WTC11 (cell line): Measurements from ENCODE around the gene REEP2. TPM values are rescaled to one million over a fixed set of nuclear protein-coding genes. Genes with fewer than 3 reads are reported as not detected.

Source experiments
- ATAC-seq: fragments of 200-7000 bp; cut with Tn5 transposase; 2 replicates; pipeline ENCODE4 v1.10.0; 2021; ENCODE audit warnings: mild to moderate bottlenecking, moderate library complexity
- CTCF ChIA-PET: fragments of 300-600 bp; sonication (Branson Sonifier 250); formaldehyde crosslinking; loops from one replicate; lab custom pipeline; 2021; ENCODE audit warnings: antibody characterized with exemption; lab: Charles Lee
- POLR2A ChIA-PET: fragments of 350-600 bp; sonication (Branson Sonifier 250); formaldehyde crosslinking; loops from one replicate; lab custom pipeline; 2021; ENCODE audit warnings: antibody characterized with exemption; lab: Charles Lee
- DNase-seq: peaks from one replicate; pipeline ENCODE4 v3.0.0; 2021; ENCODE audit warnings: low spot score
- H3K27ac Mint-ChIP-seq: 2 replicates; pipeline ENCODE4 v1.8.0; 2021; ENCODE audit warnings: mixed read lengths
- H3K27me3 Mint-ChIP-seq: 2 replicates; pipeline ENCODE4 v1.8.0; 2021; ENCODE audit warnings: low read depth, mild to moderate bottlenecking, moderate library complexity, mixed read lengths
- H3K36me3 Mint-ChIP-seq: 2 replicates; pipeline ENCODE4 v1.8.0; 2021; ENCODE audit warnings: mixed read lengths
- H3K4me1 Mint-ChIP-seq: 2 replicates; pipeline ENCODE4 v1.8.0; 2022; ENCODE audit warnings: mixed read lengths
- H3K4me3 Mint-ChIP-seq: 2 replicates; pipeline ENCODE4 v1.8.0; 2021; ENCODE audit warnings: mild to moderate bottlenecking, moderate library complexity, mixed read lengths
- H3K9me3 Mint-ChIP-seq: 2 replicates; pipeline ENCODE4 v1.8.0; 2021; ENCODE audit warnings: mixed read lengths
- AFF4 ChIP-seq: sonication (generic); formaldehyde crosslinking; IDR thresholded peaks from 2 replicates; pipeline ENCODE4 v1.8.1; 2023; ENCODE audit warnings: mild to moderate bottlenecking, missing genetic modification reagents, borderline replicate concordance
- CBFB ChIP-seq: sonication (generic); formaldehyde crosslinking; IDR thresholded peaks from 2 replicates; pipeline ENCODE4 v1.8.1; 2022; ENCODE audit warnings: mild to moderate bottlenecking, low read depth, missing genetic modification reagents
- ELF4 ChIP-seq: sonication (generic); formaldehyde crosslinking; IDR thresholded peaks from 2 replicates; pipeline ENCODE4 v1.8.1; 2022; ENCODE audit warnings: low read depth, mild to moderate bottlenecking, moderate library complexity, missing genetic modification reagents
- ESRRA ChIP-seq: sonication (generic); formaldehyde crosslinking; IDR thresholded peaks from 2 replicates; pipeline ENCODE4 v1.8.1; 2022; ENCODE audit warnings: mild to moderate bottlenecking, missing genetic modification reagents, borderline replicate concordance
- ETV6 ChIP-seq: sonication (generic); formaldehyde crosslinking; IDR thresholded peaks from 2 replicates; pipeline ENCODE4 v1.8.1; 2022; ENCODE audit warnings: mild to moderate bottlenecking, missing genetic modification reagents
- FOXJ3 ChIP-seq: sonication (generic); formaldehyde crosslinking; IDR thresholded peaks from 2 replicates; pipeline ENCODE4 v1.9.0; 2021; ENCODE audit warnings: missing genetic modification reagents, mild to moderate bottlenecking, borderline replicate concordance
- FOXP1 ChIP-seq: sonication (generic); formaldehyde crosslinking; IDR thresholded peaks from 2 replicates; pipeline ENCODE4 v1.8.0; 2022; ENCODE audit warnings: missing genetic modification reagents, mild to moderate bottlenecking, moderate library complexity, borderline replicate concordance
- GABPB1 ChIP-seq: sonication (generic); formaldehyde crosslinking; IDR thresholded peaks from 2 replicates; pipeline ENCODE4 v1.8.1; 2023; ENCODE audit warnings: mild to moderate bottlenecking, missing genetic modification reagents
- MAX ChIP-seq: sonication (generic); formaldehyde crosslinking; IDR thresholded peaks from 2 replicates; pipeline ENCODE4 v1.8.0; 2022; ENCODE audit warnings: mild to moderate bottlenecking, missing genetic modification reagents
- NFE2L1 ChIP-seq: sonication (generic); formaldehyde crosslinking; IDR thresholded peaks from 2 replicates; pipeline ENCODE4 v1.8.1; 2023; ENCODE audit warnings: missing genetic modification reagents
- OVOL2 ChIP-seq: fragments of 250-450 bp; sonication (Bioruptor Pico); IDR thresholded peaks from 2 replicates; pipeline ENCODE4 v1.9.0; 2021; ENCODE audit warnings: mild to moderate bottlenecking, borderline replicate concordance
- SMAD4 ChIP-seq: sonication (generic); formaldehyde crosslinking; IDR thresholded peaks from 2 replicates; pipeline ENCODE4 v1.8.0; 2022; ENCODE audit warnings: mild to moderate bottlenecking, missing genetic modification reagents
- ZNF121 ChIP-seq: sonication (generic); formaldehyde crosslinking; IDR thresholded peaks from 2 replicates; pipeline ENCODE4 v1.8.0; 2023; ENCODE audit warnings: missing genetic modification reagents
- ZNF232 ChIP-seq: sonication (generic); formaldehyde crosslinking; IDR thresholded peaks from 2 replicates; pipeline ENCODE4 v1.8.0; 2022; ENCODE audit warnings: mild to moderate bottlenecking, missing genetic modification reagents
- total RNA-seq: library from RNA; stranded (reverse); gene quantifications from 3 replicates; pipeline ENCODE4 v1.2.3, GENCODE V29; 2021
- TF ChIP-seq, protein P1 (sequence below): sonication (generic); formaldehyde crosslinking; IDR thresholded peaks from 2 replicates; pipeline ENCODE4 v1.8.1; 2023; ENCODE audit warnings: mild to moderate bottlenecking, missing genetic modification reagents
- TF ChIP-seq, protein P2 (sequence below): sonication (generic); formaldehyde crosslinking; conservative IDR thresholded peaks from 2 replicates; pipeline ENCODE4 v1.8.1; 2022; ENCODE audit warnings: mild to moderate bottlenecking, missing genetic modification reagents
- TF ChIP-seq, protein P3 (sequence below): sonication (generic); formaldehyde crosslinking; IDR thresholded peaks from 2 replicates; pipeline ENCODE4 v1.8.0; 2023; ENCODE audit warnings: missing genetic modification reagents, mild to moderate bottlenecking, borderline replicate concordance
- TF ChIP-seq, protein P4 (sequence below): sonication (generic); formaldehyde crosslinking; IDR thresholded peaks from 2 replicates; pipeline ENCODE4 v1.8.1; 2022; ENCODE audit warnings: mild to moderate bottlenecking, missing genetic modification reagents, moderate library complexity, borderline replicate concordance

REEP2 gene
- total RNA-seq, 1 experiment from 2014 or later = 51.1 TPM

- TF ChIP-seq ZNF232 = no peak
- TF ChIP-seq ZNF121 (CRISPR knock-in tag) = no peak
- TF ChIP-seq FOXJ3 (CRISPR knock-in tag) = no peak
- TF ChIP-seq, protein P1, sequence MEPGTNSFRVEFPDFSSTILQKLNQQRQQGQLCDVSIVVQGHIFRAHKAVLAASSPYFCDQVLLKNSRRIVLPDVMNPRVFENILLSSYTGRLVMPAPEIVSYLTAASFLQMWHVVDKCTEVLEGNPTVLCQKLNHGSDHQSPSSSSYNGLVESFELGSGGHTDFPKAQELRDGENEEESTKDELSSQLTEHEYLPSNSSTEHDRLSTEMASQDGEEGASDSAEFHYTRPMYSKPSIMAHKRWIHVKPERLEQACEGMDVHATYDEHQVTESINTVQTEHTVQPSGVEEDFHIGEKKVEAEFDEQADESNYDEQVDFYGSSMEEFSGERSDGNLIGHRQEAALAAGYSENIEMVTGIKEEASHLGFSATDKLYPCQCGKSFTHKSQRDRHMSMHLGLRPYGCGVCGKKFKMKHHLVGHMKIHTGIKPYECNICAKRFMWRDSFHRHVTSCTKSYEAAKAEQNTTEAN (CRISPR knock-in tag) = no peak
- TF ChIP-seq, protein P2, sequence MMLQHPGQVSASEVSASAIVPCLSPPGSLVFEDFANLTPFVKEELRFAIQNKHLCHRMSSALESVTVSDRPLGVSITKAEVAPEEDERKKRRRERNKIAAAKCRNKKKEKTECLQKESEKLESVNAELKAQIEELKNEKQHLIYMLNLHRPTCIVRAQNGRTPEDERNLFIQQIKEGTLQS = no peak
- TF ChIP-seq, protein P3, sequence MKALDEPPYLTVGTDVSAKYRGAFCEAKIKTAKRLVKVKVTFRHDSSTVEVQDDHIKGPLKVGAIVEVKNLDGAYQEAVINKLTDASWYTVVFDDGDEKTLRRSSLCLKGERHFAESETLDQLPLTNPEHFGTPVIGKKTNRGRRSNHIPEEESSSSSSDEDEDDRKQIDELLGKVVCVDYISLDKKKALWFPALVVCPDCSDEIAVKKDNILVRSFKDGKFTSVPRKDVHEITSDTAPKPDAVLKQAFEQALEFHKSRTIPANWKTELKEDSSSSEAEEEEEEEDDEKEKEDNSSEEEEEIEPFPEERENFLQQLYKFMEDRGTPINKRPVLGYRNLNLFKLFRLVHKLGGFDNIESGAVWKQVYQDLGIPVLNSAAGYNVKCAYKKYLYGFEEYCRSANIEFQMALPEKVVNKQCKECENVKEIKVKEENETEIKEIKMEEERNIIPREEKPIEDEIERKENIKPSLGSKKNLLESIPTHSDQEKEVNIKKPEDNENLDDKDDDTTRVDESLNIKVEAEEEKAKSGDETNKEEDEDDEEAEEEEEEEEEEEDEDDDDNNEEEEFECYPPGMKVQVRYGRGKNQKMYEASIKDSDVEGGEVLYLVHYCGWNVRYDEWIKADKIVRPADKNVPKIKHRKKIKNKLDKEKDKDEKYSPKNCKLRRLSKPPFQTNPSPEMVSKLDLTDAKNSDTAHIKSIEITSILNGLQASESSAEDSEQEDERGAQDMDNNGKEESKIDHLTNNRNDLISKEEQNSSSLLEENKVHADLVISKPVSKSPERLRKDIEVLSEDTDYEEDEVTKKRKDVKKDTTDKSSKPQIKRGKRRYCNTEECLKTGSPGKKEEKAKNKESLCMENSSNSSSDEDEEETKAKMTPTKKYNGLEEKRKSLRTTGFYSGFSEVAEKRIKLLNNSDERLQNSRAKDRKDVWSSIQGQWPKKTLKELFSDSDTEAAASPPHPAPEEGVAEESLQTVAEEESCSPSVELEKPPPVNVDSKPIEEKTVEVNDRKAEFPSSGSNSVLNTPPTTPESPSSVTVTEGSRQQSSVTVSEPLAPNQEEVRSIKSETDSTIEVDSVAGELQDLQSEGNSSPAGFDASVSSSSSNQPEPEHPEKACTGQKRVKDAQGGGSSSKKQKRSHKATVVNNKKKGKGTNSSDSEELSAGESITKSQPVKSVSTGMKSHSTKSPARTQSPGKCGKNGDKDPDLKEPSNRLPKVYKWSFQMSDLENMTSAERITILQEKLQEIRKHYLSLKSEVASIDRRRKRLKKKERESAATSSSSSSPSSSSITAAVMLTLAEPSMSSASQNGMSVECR (CRISPR knock-in tag) = no peak
- no peak for TF ChIP-seq MAX (CRISPR knock-in tag)
- TF ChIP-seq, protein P4, sequence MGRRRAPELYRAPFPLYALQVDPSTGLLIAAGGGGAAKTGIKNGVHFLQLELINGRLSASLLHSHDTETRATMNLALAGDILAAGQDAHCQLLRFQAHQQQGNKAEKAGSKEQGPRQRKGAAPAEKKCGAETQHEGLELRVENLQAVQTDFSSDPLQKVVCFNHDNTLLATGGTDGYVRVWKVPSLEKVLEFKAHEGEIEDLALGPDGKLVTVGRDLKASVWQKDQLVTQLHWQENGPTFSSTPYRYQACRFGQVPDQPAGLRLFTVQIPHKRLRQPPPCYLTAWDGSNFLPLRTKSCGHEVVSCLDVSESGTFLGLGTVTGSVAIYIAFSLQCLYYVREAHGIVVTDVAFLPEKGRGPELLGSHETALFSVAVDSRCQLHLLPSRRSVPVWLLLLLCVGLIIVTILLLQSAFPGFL (CRISPR knock-in tag) = no peak
- no peaks in the 10 kb centered on the region for H3K36me3 Mint-ChIP-seq
- no peaks in the 10 kb centered on the region for H3K9me3 Mint-ChIP-seq
- POLR2A ChIA-PET = interaction anchor here (1.2 to 3.1 kb wide), 3 partner anchors 14 to 94 kb away, joined by 3 to 18 read pairs (median 5); partner anchors contain the start of genes EGR1 and ETF1
- peaks cover 12% of the 10 kb centered on the region for H3K4me1 Mint-ChIP-seq
- H3K27ac Mint-ChIP-seq = no peak overlapping the region; the same call in 1 of the 2 replicates
- H3K27me3 Mint-ChIP-seq = no peaks in the 10 kb centered on the region; the same call in 1 of the 2 replicates
- DNase-seq (peak; percentile 12), ATAC-seq (no peak)
- H3K4me3 Mint-ChIP-seq = no peak overlapping the region
- CTCF ChIA-PET = interaction anchor here (1.0 to 5.9 kb wide), 10 partner anchors 9 to 99 kb away, joined by 3 to 154 read pairs (median 11); partner anchors contain the start of genes EGR1, KDM3B and REEP2
Measured at GRCh38 chr5:138448481-138449398, 9.9 kb downstream of the REEP2 start.

DNA sequence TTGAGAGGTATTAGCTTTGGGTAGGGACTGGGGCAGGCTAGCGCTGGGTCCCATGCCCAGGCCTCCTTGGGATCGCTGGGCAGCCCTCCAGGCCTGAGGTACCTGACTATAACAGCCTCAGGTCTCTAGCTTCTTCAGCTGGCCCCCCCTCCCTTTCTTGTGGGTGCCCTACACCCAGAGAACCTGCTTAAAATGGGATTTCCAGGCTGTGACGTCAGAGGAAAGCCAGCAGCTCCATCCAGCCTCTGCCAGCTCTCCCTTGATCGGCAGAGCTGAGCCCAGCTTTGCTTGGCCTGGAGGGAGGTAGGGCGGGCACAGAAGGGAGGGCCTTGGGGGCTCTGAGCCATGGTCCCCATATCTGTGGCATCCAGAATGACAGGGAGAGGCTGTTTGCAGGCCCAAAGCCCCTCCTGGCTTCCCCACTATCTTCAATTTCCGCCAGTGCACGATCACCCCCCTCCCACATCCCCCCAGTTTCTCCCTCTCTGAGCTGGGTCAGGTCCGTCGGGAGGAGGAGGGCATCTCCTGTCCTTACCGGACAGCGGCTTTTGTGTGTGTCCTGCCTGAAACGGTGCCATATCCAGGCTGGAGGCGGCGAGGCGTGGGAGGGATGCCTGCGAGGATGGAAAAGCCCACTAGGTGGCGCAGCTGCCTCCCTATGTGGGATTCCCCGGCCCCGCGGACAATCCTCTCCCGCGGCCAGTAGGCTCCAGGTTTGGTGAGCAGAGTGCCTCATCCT lies 10.8 kb downstream of the REEP2 start:
- Mint-ChIP-seq H3K4me1 (peaks cover 16% of the 10 kb centered on the region), H3K27me3 (no peaks in the 10 kb centered on the region; the same call in 1 of the 2 replicates), H3K9me3 (no peaks in the 10 kb centered on the region), H3K27ac (no peak overlapping the region), H3K36me3 (no peaks in the 10 kb centered on the region), H3K4me3 (peak overlapping the region; percentile 51)
- ATAC-seq (peak; percentile 89), DNase-seq (peak; percentile 94)
- ChIA-PET CTCF (interaction anchor here (0.7 to 5.9 kb wide), 22 partner anchors 10 to 1064 kb away, joined by 3 to 154 read pairs (median 4); partner anchors contain the start of genes EGR1, KDM3B and REEP2), POLR2A (interaction anchor here (0.6 to 3.1 kb wide), 6 partner anchors 12 to 928 kb away, joined by 3 to 18 read pairs (median 5); partner anchors contain the start of genes EGR1 and ETF1)
- TF ChIP-seq SMAD4 (CRISPR knock-in tag) (no peak), ESRRA (no peak), NFE2L1 (CRISPR knock-in tag) (no peak), GABPB1 (CRISPR knock-in tag) (no peak), AFF4 (CRISPR knock-in tag) (no peak), MAX (CRISPR knock-in tag) (0 out of 2 replicates have a peak, but pooled peaks have one; percentile 18), CBFB (CRISPR knock-in tag) (no peak), OVOL2 (CRISPR knock-in tag) (no peak), FOXP1 (CRISPR knock-in tag) (no peak), ELF4 (no peak), ETV6 (CRISPR knock-in tag) (peak; percentile 60; the same call in 1 of the 2 replicates)
- TF ChIP-seq, protein P2 = no peak
